ENCODE measurements around the gene KCNH1. TPM values are rescaled to one million over a fixed set of nuclear protein-coding genes. Genes with fewer than 3 reads are reported as not detected.

Gene KCNH1
- total and polyA plus RNA-seq, 4 donors, result not detected

DNA sequence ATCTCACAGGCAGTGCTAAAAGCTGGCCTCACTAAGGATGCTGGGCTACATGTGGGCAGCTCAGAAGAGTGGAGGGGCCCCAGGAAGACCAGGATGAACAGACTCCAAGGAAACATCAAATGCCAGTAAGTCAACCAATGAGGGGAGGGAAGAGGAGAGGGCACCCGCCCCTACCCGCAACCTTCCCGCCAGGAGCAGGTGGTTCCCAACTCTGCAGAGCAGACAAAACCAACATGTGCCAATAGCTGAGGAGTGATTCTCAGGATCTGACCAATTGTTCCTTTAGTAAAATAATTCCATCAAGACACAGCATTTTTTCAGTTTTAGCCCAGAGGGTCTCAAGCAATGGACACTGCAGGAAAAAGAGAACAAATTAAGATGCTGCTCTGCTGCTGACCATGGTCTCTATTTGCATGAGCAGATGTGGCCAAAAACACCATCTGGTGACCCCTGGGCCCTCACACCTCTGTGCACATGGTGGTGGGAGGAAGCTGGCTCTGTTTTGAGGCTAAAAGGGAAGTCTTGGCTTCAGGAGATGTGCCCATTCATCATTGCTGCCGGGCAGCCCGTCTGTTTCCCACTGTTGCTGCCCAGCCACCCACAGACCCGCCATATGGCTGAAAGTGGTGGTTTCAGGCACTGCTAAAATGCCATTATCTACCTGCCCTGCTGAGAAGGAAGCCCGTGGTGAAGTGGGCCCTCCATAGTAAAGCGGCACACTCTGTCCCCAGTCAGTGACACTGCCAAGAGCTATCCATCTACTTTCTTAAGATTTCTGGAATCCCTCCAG, 231.8 kb downstream of the KCNH1 start:
- H3K27me3 ChIP-seq (ENCODE audit: control insufficient read depth in 4 of 4, insufficient read depth in 4 of 4, low read length in 3 of 4), result no peaks in the 10 kb centered on the region
- no peak for DNase-seq (ENCODE audit: low spot score)
- H3K9me3 ChIP-seq (ENCODE audit: control insufficient read depth in 4 of 4, low read length in 3 of 4), result no peaks in the 10 kb centered on the region
- H3K36me3 ChIP-seq (ENCODE audit: control insufficient read depth in 4 of 4, insufficient read depth in 3 of 4, low read depth in 1 of 4, low read length in 3 of 4), result no peaks in the 10 kb centered on the region
- peaks cover 5 to 15% (median 14%) of the 10 kb centered on the region in 4 donors for H3K4me1 ChIP-seq (ENCODE audit: control insufficient read depth in 4 of 4, insufficient read depth in 4 of 4, low read length in 3 of 4)
- no peak overlapping the region for H3K27ac ChIP-seq (ENCODE audit: low read depth in 1 of 2, low read length in 2 of 2)
- H3K4me3 ChIP-seq (ENCODE audit: low read depth in 1 of 3, low read length in 3 of 3), result no peak overlapping the region
- H3K9ac ChIP-seq (ENCODE audit: low read depth in 1 of 2, low read length in 2 of 2), result no peak overlapping the region
- no peak for TF ChIP-seq FOXA1 (IDR thresholded peaks at IDR 0.05)
- TF ChIP-seq EGR1 (IDR thresholded peaks at IDR 0.05; ENCODE audit: low read depth in 2 of 2), result no peak
- TF ChIP-seq SP1 (IDR thresholded peaks at IDR 0.05), result no peak
- no peak for TF ChIP-seq CTCF (IDR thresholded peaks at IDR 0.05; ENCODE audit: low read depth, low read length, missing input control)
- WGBS, result 79% methylated on average over 8 of the region's 8 CpGs

GRCh38 chr1:210900820-210901219, 233.1 kb downstream of the KCNH1 start:
- no peaks in the 10 kb centered on the region for H3K9me3 ChIP-seq (ENCODE audit: control insufficient read depth in 4 of 4, low read length in 3 of 4)
- peaks cover 5 to 15% (median 14%) of the 10 kb centered on the region in 4 donors for H3K4me1 ChIP-seq (ENCODE audit: control insufficient read depth in 4 of 4, insufficient read depth in 4 of 4, low read length in 3 of 4)
- H3K9ac ChIP-seq (ENCODE audit: low read depth in 1 of 2, low read length in 2 of 2), result no peak overlapping the region
- WGBS, result 79% methylated on average over 2 of the region's 2 CpGs
- no peak for TF ChIP-seq YY1 (IDR thresholded peaks at IDR 0.05)
- TF ChIP-seq ZBTB33 (IDR thresholded peaks at IDR 0.05), result no peak
- TF ChIP-seq, protein P1, sequence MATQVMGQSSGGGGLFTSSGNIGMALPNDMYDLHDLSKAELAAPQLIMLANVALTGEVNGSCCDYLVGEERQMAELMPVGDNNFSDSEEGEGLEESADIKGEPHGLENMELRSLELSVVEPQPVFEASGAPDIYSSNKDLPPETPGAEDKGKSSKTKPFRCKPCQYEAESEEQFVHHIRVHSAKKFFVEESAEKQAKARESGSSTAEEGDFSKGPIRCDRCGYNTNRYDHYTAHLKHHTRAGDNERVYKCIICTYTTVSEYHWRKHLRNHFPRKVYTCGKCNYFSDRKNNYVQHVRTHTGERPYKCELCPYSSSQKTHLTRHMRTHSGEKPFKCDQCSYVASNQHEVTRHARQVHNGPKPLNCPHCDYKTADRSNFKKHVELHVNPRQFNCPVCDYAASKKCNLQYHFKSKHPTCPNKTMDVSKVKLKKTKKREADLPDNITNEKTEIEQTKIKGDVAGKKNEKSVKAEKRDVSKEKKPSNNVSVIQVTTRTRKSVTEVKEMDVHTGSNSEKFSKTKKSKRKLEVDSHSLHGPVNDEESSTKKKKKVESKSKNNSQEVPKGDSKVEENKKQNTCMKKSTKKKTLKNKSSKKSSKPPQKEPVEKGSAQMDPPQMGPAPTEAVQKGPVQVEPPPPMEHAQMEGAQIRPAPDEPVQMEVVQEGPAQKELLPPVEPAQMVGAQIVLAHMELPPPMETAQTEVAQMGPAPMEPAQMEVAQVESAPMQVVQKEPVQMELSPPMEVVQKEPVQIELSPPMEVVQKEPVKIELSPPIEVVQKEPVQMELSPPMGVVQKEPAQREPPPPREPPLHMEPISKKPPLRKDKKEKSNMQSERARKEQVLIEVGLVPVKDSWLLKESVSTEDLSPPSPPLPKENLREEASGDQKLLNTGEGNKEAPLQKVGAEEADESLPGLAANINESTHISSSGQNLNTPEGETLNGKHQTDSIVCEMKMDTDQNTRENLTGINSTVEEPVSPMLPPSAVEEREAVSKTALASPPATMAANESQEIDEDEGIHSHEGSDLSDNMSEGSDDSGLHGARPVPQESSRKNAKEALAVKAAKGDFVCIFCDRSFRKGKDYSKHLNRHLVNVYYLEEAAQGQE (IDR thresholded peaks at IDR 0.05), result no peak
- TF ChIP-seq HNF4A (conservative IDR thresholded peaks at IDR 0.05), result no peak
- TF ChIP-seq GABPA (IDR thresholded peaks at IDR 0.05 in 1 of 2, conservative IDR thresholded peaks at IDR 0.05 in 1 of 2), result no peak
- no peak for TF ChIP-seq NR2F2 (IDR thresholded peaks at IDR 0.05)
- no peak for TF ChIP-seq FOXA1 (IDR thresholded peaks at IDR 0.05)
- no peak for TF ChIP-seq FOXA2 (IDR thresholded peaks at IDR 0.05)
- no peak for TF ChIP-seq EGR1 (IDR thresholded peaks at IDR 0.05; ENCODE audit: low read depth in 2 of 2)
- no peak for TF ChIP-seq RXRA (IDR thresholded peaks at IDR 0.05)
- TF ChIP-seq, protein P2, sequence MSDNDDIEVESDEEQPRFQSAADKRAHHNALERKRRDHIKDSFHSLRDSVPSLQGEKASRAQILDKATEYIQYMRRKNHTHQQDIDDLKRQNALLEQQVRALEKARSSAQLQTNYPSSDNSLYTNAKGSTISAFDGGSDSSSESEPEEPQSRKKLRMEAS (IDR thresholded peaks at IDR 0.05), result no peak
- no peak for TF ChIP-seq RAD21 (IDR thresholded peaks at IDR 0.05)
- TF ChIP-seq TAF1 (conservative IDR thresholded peaks at IDR 0.05), result no peak
- TF ChIP-seq, protein P3, sequence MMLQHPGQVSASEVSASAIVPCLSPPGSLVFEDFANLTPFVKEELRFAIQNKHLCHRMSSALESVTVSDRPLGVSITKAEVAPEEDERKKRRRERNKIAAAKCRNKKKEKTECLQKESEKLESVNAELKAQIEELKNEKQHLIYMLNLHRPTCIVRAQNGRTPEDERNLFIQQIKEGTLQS (IDR thresholded peaks at IDR 0.05), result no peak
- TF ChIP-seq SP1 (IDR thresholded peaks at IDR 0.05), result no peak
- TF ChIP-seq CTCF (IDR thresholded peaks at IDR 0.05; ENCODE audit: low read depth, low read length, missing input control), result no peak
- TF ChIP-seq HNF4G (IDR thresholded peaks at IDR 0.05), result no peak
- TF ChIP-seq JUND (IDR thresholded peaks at IDR 0.05), result no peak
- no peaks in the 10 kb centered on the region for H3K36me3 ChIP-seq (ENCODE audit: control insufficient read depth in 4 of 4, insufficient read depth in 3 of 4, low read depth in 1 of 4, low read length in 3 of 4)
- no peaks in the 10 kb centered on the region for H3K27me3 ChIP-seq (ENCODE audit: control insufficient read depth in 4 of 4, insufficient read depth in 4 of 4, low read length in 3 of 4)
- no peak overlapping the region for H3K27ac ChIP-seq (ENCODE audit: low read depth in 1 of 2, low read length in 2 of 2)
- DNase-seq (ENCODE audit: low spot score), result no peak
- no peak overlapping the region for H3K4me3 ChIP-seq (ENCODE audit: low read depth in 1 of 3, low read length in 3 of 3)
